Peyer's patch (tissue), 4 donors: ENCODE data around the gene NOP10. TPM values are rescaled to one million over a fixed set of nuclear protein-coding genes. Genes with fewer than 3 reads are reported as not detected.
A peak's percentile ranks its signal among the peaks of the same experiment; 100 is the strongest.

ENCODE experiments used
- DNase-seq, 3 donors: peaks; one replicate each; pipeline ENCODE4 v3.0.0-alpha.2; 2017 to 2019
- H3K27ac ChIP-seq, 4 donors: fragments of 200-600 bp; sonication (generic); one replicate each; pipeline ENCODE4 v1.5.1; 2016 to 2019
- H3K27me3 ChIP-seq, 2 donors: fragments of 200-600 bp; sonication (generic); one replicate each; pipeline ENCODE4 v1.5.1; 2019
- H3K36me3 ChIP-seq, 3 donors: fragments of 200-600 bp; sonication (generic); one replicate each; pipeline ENCODE4 v1.5.1; 2016 to 2019
- H3K4me1 ChIP-seq, 4 donors: fragments of 200-600 bp; sonication (generic); one replicate each; pipeline ENCODE4 v1.5.1; 2016 to 2019
- H3K4me3 ChIP-seq, 4 donors: fragments of 200-600 bp; sonication (generic); 1 replicate in 3 of 4; 2 replicates in 1 of 4; pipeline ENCODE4 v1.5.1; 2016 to 2019; ENCODE audit warnings: mild to moderate bottlenecking in 1 of 4
- H3K9me3 ChIP-seq, 4 donors: fragments of 200-600 bp; sonication (generic); one replicate each; pipeline ENCODE4 v1.5.1; 2016 to 2019; ENCODE audit warnings: mild to moderate bottlenecking in 1 of 4
- CTCF ChIP-seq, 6 experiments: fragments of 450-650 bp in 4 of 6; fragments of 200-600 bp in 2 of 6; sonication (generic) in 1 of 6; IDR thresholded peaks; one replicate each; pipeline ENCODE4 v1.5.1; 2017 to 2019; ENCODE audit warnings: antibody characterized with exemption in 6 of 6, mild to moderate bottlenecking in 3 of 6, moderate library complexity in 1 of 6
- POLR2A ChIP-seq, 2 donors: fragments of 450-650 bp; IDR thresholded peaks; one replicate each; pipeline ENCODE4 v1.5.1; 2017; ENCODE audit warnings: antibody characterized with exemption in 2 of 2, mild to moderate bottlenecking in 2 of 2, moderate library complexity in 2 of 2
- total RNA-seq, 4 donors: library from RNA; depleted of rRNA; stranded (reverse); fragments of >200 nt; gene quantifications; one replicate each; pipeline ENCODE4 v1.1.0, GENCODE V29; 2016

NOP10 gene
- total RNA-seq, 4 donors from 2014 or later: 56.2 to 143 (median 96.3) TPM

GRCh38 chr15:34336231-34336990 is 6.5 kb downstream of the NOP10 start:
- no peak for TF ChIP-seq POLR2A (IDR thresholded peaks at IDR 0.05)
- no peak for TF ChIP-seq CTCF (IDR thresholded peaks at IDR 0.05)
- Histone ChIP-seq H3K27ac (peak overlapping the region; percentile 88 to 98 (median 92)), H3K4me3 (peak overlapping the region; percentile 78 to 87 (median 78)), H3K4me1 (peaks cover 0 to 12% (median 0%) of the 10 kb centered on the region in 4 donors), H3K27me3 (no peaks in the 10 kb centered on the region), H3K36me3 (peaks cover 0 to 11% (median 0%) of the 10 kb centered on the region in 3 donors), H3K9me3 (no peaks in the 10 kb centered on the region)
- peak in 2 of 3 donors; percentile 52 to 61 for DNase-seq

GRCh38 chr15:34335176-34336032 is 7.5 kb downstream of the NOP10 start:
- H3K4me1 ChIP-seq: peaks cover 0 to 11% (median 0%) of the 10 kb centered on the region in 4 donors
- no peak for DNase-seq
- no peaks in the 10 kb centered on the region for H3K27me3 ChIP-seq
- H3K36me3 ChIP-seq: peaks cover 0 to 5% (median 0%) of the 10 kb centered on the region in 3 donors
- H3K9me3 ChIP-seq: no peaks in the 10 kb centered on the region
- H3K4me3 ChIP-seq: peak overlapping the region; percentile 2 to 78 (median 14)
- no peak for TF ChIP-seq POLR2A (IDR thresholded peaks at IDR 0.05)
- no peak for TF ChIP-seq CTCF (IDR thresholded peaks at IDR 0.05)
- peak overlapping the region; percentile 88 to 98 (median 92) for H3K27ac ChIP-seq

GRCh38 chr15:34334672-34335071 is 8.3 kb downstream of the NOP10 start:
- H3K27ac ChIP-seq: peak overlapping the region; percentile 19 to 98 (median 64)
- peak overlapping the region in 3 of 4 donors; percentile 3 to 21 (median 7) for H3K4me3 ChIP-seq
- DNase-seq: no peak
- no peaks in the 10 kb centered on the region for H3K27me3 ChIP-seq
- TF ChIP-seq CTCF (IDR thresholded peaks at IDR 0.05) (no peak), POLR2A (IDR thresholded peaks at IDR 0.05) (no peak)
- no peaks in the 10 kb centered on the region for H3K9me3 ChIP-seq
- H3K4me1 ChIP-seq: peaks cover 0 to 11% (median 2%) of the 10 kb centered on the region in 4 donors
- H3K36me3 ChIP-seq: no peaks in the 10 kb centered on the region

- TF ChIP-seq CTCF (IDR thresholded peaks at IDR 0.05): no peak
- TF ChIP-seq POLR2A (IDR thresholded peaks at IDR 0.05): no peak
- no peaks in the 10 kb centered on the region for H3K9me3 ChIP-seq
- DNase-seq: no peak
- H3K36me3 ChIP-seq: no peaks in the 10 kb centered on the region
- H3K4me3 ChIP-seq: no peak overlapping the region
- peaks cover 0 to 7% (median 2%) of the 10 kb centered on the region in 4 donors for H3K4me1 ChIP-seq
- H3K27ac ChIP-seq: peak overlapping the region in 1 of 4 donors; percentile 98
- no peaks in the 10 kb centered on the region for H3K27me3 ChIP-seq
These were observed 10.3 kb downstream of the NOP10 start for GRCh38 chr15:34332553-34333120.

- H3K27me3 ChIP-seq: no peaks in the 10 kb centered on the region
- no peak for TF ChIP-seq POLR2A (IDR thresholded peaks at IDR 0.05)
- TF ChIP-seq CTCF (IDR thresholded peaks at IDR 0.05): no peak
- H3K36me3 ChIP-seq: no peaks in the 10 kb centered on the region
- DNase-seq: no peak
- H3K9me3 ChIP-seq: no peaks in the 10 kb centered on the region
- H3K4me1 ChIP-seq: peaks cover 0 to 7% (median 2%) of the 10 kb centered on the region in 4 donors
- H3K27ac ChIP-seq: no peak overlapping the region
- H3K4me3 ChIP-seq: no peak overlapping the region
These were observed 11.1 kb downstream of the NOP10 start for GRCh38 chr15:34331809-34332208.
